ENCODE results near the gene ENG. TPM values are rescaled to one million over a fixed set of nuclear protein-coding genes. Genes with fewer than 3 reads are reported as not detected.

Gene ENG
- total and polyA plus RNA-seq, 5 experiments from 2014 or later = 2.1 to 10.2 (median 5.4) TPM

Small RNA genes within 50 kb of the gene (microRNA-seq; reads per million reads assigned to microRNA genes)
- gene MIR2861 (ENCODE audit: borderline microRNAs expressed) (not detected), gene MIR3960 (ENCODE audit: borderline microRNAs expressed) (not detected), gene MIR4672 (ENCODE audit: borderline microRNAs expressed) (not detected)

Other genes starting within 250 kb of the ENG start
- 10 to 100 TPM; 34.6 to 39.7 TPM for gene STXBP1, start 242.4 kb downstream of the ENG start, total RNA-seq
- 10 to 100 TPM in 1 of 3 donors, 1 to 10 TPM in 2; 3.4 to 10.3 (median 7.5) TPM for gene STXBP1, start 242.4 kb downstream of the ENG start, polyA plus RNA-seq
- gene CFAP157, start 147.7 kb downstream of the ENG start, total RNA-seq = under 1 TPM; 0.58 to 0.99 TPM
- gene CFAP157, start 147.7 kb downstream of the ENG start, polyA plus RNA-seq = under 1 TPM; 0.18 to 0.32 (median 0.23) TPM
- gene PTRH1, start 139.0 kb downstream of the ENG start, total RNA-seq = 1 to 10 TPM; 8.8 to 8.9 TPM
- gene PTRH1, start 139.0 kb downstream of the ENG start, polyA plus RNA-seq = 10 to 100 TPM; 26.2 to 37.7 (median 30.9) TPM
- 1 to 10 TPM; 7.2 to 8.2 TPM for gene TTC16, start 138.6 kb downstream of the ENG start, total RNA-seq
- gene TTC16, start 138.6 kb downstream of the ENG start, polyA plus RNA-seq = 1 to 10 TPM; 1.8 to 4.4 (median 3.0) TPM
- 10 to 100 TPM in 1 of 2 experiments, 1 to 10 TPM in 1; 9.8 to 13.9 TPM for gene TOR2A, start 119.4 kb downstream of the ENG start, total RNA-seq
- gene TOR2A, start 119.4 kb downstream of the ENG start, polyA plus RNA-seq = 10 to 100 TPM; 18.1 to 24.7 (median 23.5) TPM
- 10 to 100 TPM; 42.8 to 45.1 TPM for gene SH2D3C, start 76.0 kb downstream of the ENG start, total RNA-seq
- 10 to 100 TPM; 13.8 to 50.8 (median 23.5) TPM for gene SH2D3C, start 76.0 kb downstream of the ENG start, polyA plus RNA-seq
- 100 to 1,000 TPM; 142 to 147 TPM for gene CDK9, start 68.6 kb downstream of the ENG start, total RNA-seq
- gene CDK9, start 68.6 kb downstream of the ENG start, polyA plus RNA-seq = 10 to 100 TPM; 28.3 to 62.9 (median 38.9) TPM
- 100 to 1,000 TPM; 155 to 158 TPM for gene FPGS, start 51.8 kb downstream of the ENG start, total RNA-seq
- gene FPGS, start 51.8 kb downstream of the ENG start, polyA plus RNA-seq = 10 to 100 TPM; 51.7 to 54.8 (median 53.4) TPM
- 10 to 100 TPM; 52.2 to 57.1 TPM for gene AK1, start 23.0 kb upstream of the ENG start, total RNA-seq
- gene AK1, start 23.0 kb upstream of the ENG start, polyA plus RNA-seq = under 1 TPM in 2 of 3 donors, not detected in 1; 0.07 to 0.22 TPM
- 100 to 1,000 TPM; 102 to 110 TPM for gene ST6GALNAC6, start 44.9 kb upstream of the ENG start, total RNA-seq
- gene ST6GALNAC6, start 44.9 kb upstream of the ENG start, polyA plus RNA-seq = 10 to 100 TPM; 29.8 to 42.8 (median 30.3) TPM
- 10 to 100 TPM; 47.0 to 47.5 TPM for gene ST6GALNAC4, start 62.4 kb upstream of the ENG start, total RNA-seq
- 10 to 100 TPM; 19.8 to 34.4 (median 22.1) TPM for gene ST6GALNAC4, start 62.4 kb upstream of the ENG start, polyA plus RNA-seq
- 1 to 10 TPM; 1.8 to 2.0 TPM for gene PIP5KL1, start 76.1 kb upstream of the ENG start, total RNA-seq
- under 1 TPM in 2 of 3 donors, not detected in 1; 0.28 to 0.46 TPM for gene PIP5KL1, start 76.1 kb upstream of the ENG start, polyA plus RNA-seq
- gene DPM2, start 83.2 kb upstream of the ENG start, total RNA-seq = 10 to 100 TPM; 71.1 to 74.6 TPM
- gene DPM2, start 83.2 kb upstream of the ENG start, polyA plus RNA-seq = 10 to 100 TPM; 28.5 to 34.7 (median 34.2) TPM
- gene EEIG1, start 126.3 kb upstream of the ENG start, total RNA-seq = 100 to 1,000 TPM; 564 to 631 TPM
- 100 to 1,000 TPM; 134 to 318 (median 149) TPM for gene EEIG1, start 126.3 kb upstream of the ENG start, polyA plus RNA-seq
- gene NAIF1, start 212.7 kb upstream of the ENG start, total RNA-seq = 10 to 100 TPM; 14.3 to 18.3 TPM
- gene NAIF1, start 212.7 kb upstream of the ENG start, polyA plus RNA-seq = 10 to 100 TPM; 10.1 to 13.3 (median 11.3) TPM
- gene SLC25A25, start 213.6 kb upstream of the ENG start, total RNA-seq = 10 to 100 TPM; 18.6 to 18.9 TPM
- gene SLC25A25, start 213.6 kb upstream of the ENG start, polyA plus RNA-seq = 10 to 100 TPM; 12.1 to 17.8 (median 13.8) TPM